ENCODE data around the gene NPR2. TPM values are rescaled to one million over a fixed set of nuclear protein-coding genes. Genes with fewer than 3 reads are reported as not detected.
A peak's percentile ranks its signal among the peaks of the same experiment; 100 is the strongest.

Gene NPR2
- total RNA-seq, 1 experiment from 2014 or later = 3.9 TPM

GRCh38 chr9:35798658-35799374 lies 7.4 kb downstream of the NPR2 start:
- Histone ChIP-seq H3K27me3 (replicated peaks) (no peaks in the 10 kb centered on the region), H3K36me3 (0 out of 2 replicates have a peak, but pooled peaks cover 3% of the 10 kb centered on the region), H3K4me1 (replicated peaks) (peaks cover 55% of the 10 kb centered on the region), H3K27ac (peak overlapping the region; percentile 49), H3K4me3 (no peak overlapping the region), H3K9me3 (replicated peaks) (no peaks in the 10 kb centered on the region)
- peak; percentile 61 to 80 for DNase-seq (ENCODE audit: low read depth in 1 of 2, low spot score in 2 of 2)

- Histone ChIP-seq H3K9me3 (replicated peaks) (no peaks in the 10 kb centered on the region), H3K27me3 (replicated peaks) (no peaks in the 10 kb centered on the region), H3K4me1 (replicated peaks) (peaks cover 38% of the 10 kb centered on the region), H3K4me3 (no peak overlapping the region), H3K27ac (no peak overlapping the region), H3K36me3 (0 out of 2 replicates have a peak, but pooled peaks cover 3% of the 10 kb centered on the region)
- no peak for DNase-seq (ENCODE audit: low read depth in 1 of 2, low spot score in 2 of 2)
Observed at GRCh38 chr9:35800530-35800929, 9.1 kb downstream of the NPR2 start.

- Histone ChIP-seq H3K27me3 (replicated peaks) (no peaks in the 10 kb centered on the region), H3K27ac (no peak overlapping the region), H3K4me3 (no peak overlapping the region), H3K4me1 (replicated peaks) (peaks cover 28% of the 10 kb centered on the region), H3K9me3 (replicated peaks) (no peaks in the 10 kb centered on the region), H3K36me3 (0 out of 2 replicates have a peak, but pooled peaks cover 3% of the 10 kb centered on the region)
- DNase-seq (ENCODE audit: low read depth in 1 of 2, low spot score in 2 of 2) = no peak
Observed at GRCh38 chr9:35801328-35802128, 10.1 kb downstream of the NPR2 start.

- no peaks in the 10 kb centered on the region for H3K27me3 ChIP-seq (replicated peaks)
- no peak for DNase-seq (ENCODE audit: low read depth in 1 of 2, low spot score in 2 of 2)
- H3K27ac ChIP-seq = no peak overlapping the region
- H3K4me1 ChIP-seq (replicated peaks) = no peaks in the 10 kb centered on the region
- no peaks in the 10 kb centered on the region for H3K9me3 ChIP-seq (replicated peaks)
- H3K4me3 ChIP-seq = no peak overlapping the region
- 0 out of 2 replicates have a peak, but pooled peaks cover 3% of the 10 kb centered on the region for H3K36me3 ChIP-seq
Observed at GRCh38 chr9:35806101-35806500, 14.7 kb downstream of the NPR2 start.

GRCh38 chr9:35808433-35808832 lies 17.0 kb downstream of the NPR2 start:
- Histone ChIP-seq H3K36me3 (no peaks in the 10 kb centered on the region; the same call in 1 of the 2 replicates), H3K9me3 (replicated peaks) (no peaks in the 10 kb centered on the region), H3K27me3 (replicated peaks) (no peaks in the 10 kb centered on the region), H3K27ac (no peak overlapping the region), H3K4me3 (no peak overlapping the region), H3K4me1 (replicated peaks) (peaks cover 14% of the 10 kb centered on the region)
- no peak for DNase-seq (ENCODE audit: low read depth in 1 of 2, low spot score in 2 of 2)

GRCh38 chr9:35810122-35810521 lies 18.7 kb downstream of the NPR2 start:
- Histone ChIP-seq H3K36me3 (peaks cover 3% of the 10 kb centered on the region; the same call in 1 of the 2 replicates), H3K9me3 (replicated peaks) (no peaks in the 10 kb centered on the region), H3K27me3 (replicated peaks) (no peaks in the 10 kb centered on the region), H3K4me3 (no peak overlapping the region), H3K4me1 (replicated peaks) (peaks cover 21% of the 10 kb centered on the region), H3K27ac (no peak overlapping the region)
- DNase-seq (ENCODE audit: low read depth in 1 of 2, low spot score in 2 of 2) = no peak

GRCh38 chr9:35811381-35812024 lies 20.1 kb downstream of the NPR2 start:
- Histone ChIP-seq H3K27me3 (replicated peaks) (no peaks in the 10 kb centered on the region), H3K4me1 (replicated peaks) (peaks cover 21% of the 10 kb centered on the region), H3K27ac (no peak overlapping the region), H3K4me3 (peak overlapping the region; percentile 35), H3K9me3 (replicated peaks) (no peaks in the 10 kb centered on the region), H3K36me3 (peaks cover 3% of the 10 kb centered on the region; the same call in 1 of the 2 replicates)
- DNase-seq (ENCODE audit: low read depth in 1 of 2, low spot score in 2 of 2) = no peak

DNA sequence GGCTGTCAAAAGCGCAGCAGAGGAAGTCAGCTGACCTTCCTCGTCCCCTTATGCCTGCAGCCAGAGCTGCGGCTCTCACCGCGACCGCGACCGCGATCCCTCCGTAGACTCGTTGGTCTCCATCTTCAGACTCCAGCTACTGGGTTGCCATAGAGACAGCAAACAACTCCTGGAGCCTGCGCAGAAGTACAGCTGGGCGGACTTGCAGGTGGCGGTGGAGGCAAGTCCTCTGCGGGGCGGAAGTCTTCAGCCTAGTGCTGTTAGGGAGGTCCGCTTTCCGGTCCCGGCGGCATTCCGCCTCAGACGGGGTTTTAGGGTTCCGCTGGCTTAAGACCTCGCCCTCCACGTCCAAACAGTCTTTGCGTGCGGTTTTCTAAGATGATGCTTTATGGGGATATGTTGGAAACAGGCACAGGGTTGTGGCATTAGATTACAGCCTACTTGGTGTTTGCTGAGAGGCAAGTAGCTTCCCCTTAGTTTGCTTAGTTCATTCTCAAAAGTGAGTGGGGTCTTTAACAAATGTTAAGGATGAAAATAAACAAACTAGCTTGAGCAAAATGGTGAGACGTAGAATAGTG lies 20.7 kb downstream of the NPR2 start, which contains the start of gene SPAG8:
SPAG8 (minus strand) TSS at position 238 of the 578 bp plus-strand sequence; CDS start at position 123, 115 bp downstream.
- Histone ChIP-seq H3K4me3 (peak within 1 kb of the TSS; percentile 35), H3K9me3 (replicated peaks) (no peaks in the 10 kb centered on the region), H3K36me3 (peaks cover 3% of the 10 kb centered on the region; the same call in 1 of the 2 replicates), H3K27ac (no peak within 1 kb of the TSS), H3K4me1 (replicated peaks) (peaks cover 21% of the 10 kb centered on the region), H3K27me3 (replicated peaks) (no peaks in the 10 kb centered on the region)
- peak; percentile 65 to 90 for DNase-seq (ENCODE audit: low read depth in 1 of 2, low spot score in 2 of 2)

DNA sequence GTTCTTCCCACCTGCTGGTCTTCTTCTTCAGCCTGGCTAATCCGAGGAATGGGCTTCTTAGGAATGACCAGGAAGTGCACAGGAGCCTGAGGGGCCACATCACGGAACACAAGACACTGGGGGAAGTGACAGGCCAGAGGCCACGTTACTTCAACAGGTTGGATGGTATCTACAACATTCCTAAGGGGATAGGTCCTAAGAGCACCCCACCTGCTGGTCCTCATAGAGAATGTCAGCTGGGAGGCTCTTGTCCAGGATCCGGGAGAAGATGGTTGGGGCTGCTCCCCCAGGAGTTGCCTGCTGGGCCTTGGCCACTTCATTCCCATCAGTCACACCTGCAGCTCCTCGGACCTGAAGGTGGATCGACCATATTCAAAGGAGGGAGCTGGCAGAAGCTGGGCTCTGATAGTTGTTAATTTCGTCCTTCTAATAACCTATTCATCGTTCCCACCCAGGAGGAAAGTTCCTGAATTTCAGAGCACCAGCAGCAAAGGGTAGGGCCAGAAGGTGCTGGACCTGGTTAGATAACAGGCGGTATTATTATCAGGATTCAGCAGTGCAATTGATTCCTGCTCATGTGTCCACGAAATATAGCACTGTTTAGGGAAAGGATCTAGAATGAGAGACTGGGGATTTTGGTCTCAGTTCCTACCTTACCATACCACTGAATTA lies 22.2 kb downstream of the NPR2 start:
- H3K36me3 ChIP-seq = peaks cover 3% of the 10 kb centered on the region; the same call in 1 of the 2 replicates
- H3K9me3 ChIP-seq (replicated peaks) = no peaks in the 10 kb centered on the region
- peaks cover 21% of the 10 kb centered on the region for H3K4me1 ChIP-seq (replicated peaks)
- no peak overlapping the region for H3K27ac ChIP-seq
- H3K4me3 ChIP-seq = no peak overlapping the region; the same call in 1 of the 2 replicates
- no peak for DNase-seq (ENCODE audit: low read depth in 1 of 2, low spot score in 2 of 2)
- no peaks in the 10 kb centered on the region for H3K27me3 ChIP-seq (replicated peaks)

GRCh38 chr9:35814106-35814840 lies 22.9 kb downstream of the NPR2 start:
- peak overlapping the region; percentile 78 for H3K4me3 ChIP-seq
- H3K36me3 ChIP-seq = peaks cover 3% of the 10 kb centered on the region; the same call in 1 of the 2 replicates
- peak in 1 of 2 experiments; percentile 48 for DNase-seq (ENCODE audit: low read depth in 1 of 2, low spot score in 2 of 2)
- H3K9me3 ChIP-seq (replicated peaks) = no peaks in the 10 kb centered on the region
- H3K4me1 ChIP-seq (replicated peaks) = peaks cover 21% of the 10 kb centered on the region
- H3K27me3 ChIP-seq (replicated peaks) = no peaks in the 10 kb centered on the region
- peak overlapping the region; percentile 48 for H3K27ac ChIP-seq

DNA sequence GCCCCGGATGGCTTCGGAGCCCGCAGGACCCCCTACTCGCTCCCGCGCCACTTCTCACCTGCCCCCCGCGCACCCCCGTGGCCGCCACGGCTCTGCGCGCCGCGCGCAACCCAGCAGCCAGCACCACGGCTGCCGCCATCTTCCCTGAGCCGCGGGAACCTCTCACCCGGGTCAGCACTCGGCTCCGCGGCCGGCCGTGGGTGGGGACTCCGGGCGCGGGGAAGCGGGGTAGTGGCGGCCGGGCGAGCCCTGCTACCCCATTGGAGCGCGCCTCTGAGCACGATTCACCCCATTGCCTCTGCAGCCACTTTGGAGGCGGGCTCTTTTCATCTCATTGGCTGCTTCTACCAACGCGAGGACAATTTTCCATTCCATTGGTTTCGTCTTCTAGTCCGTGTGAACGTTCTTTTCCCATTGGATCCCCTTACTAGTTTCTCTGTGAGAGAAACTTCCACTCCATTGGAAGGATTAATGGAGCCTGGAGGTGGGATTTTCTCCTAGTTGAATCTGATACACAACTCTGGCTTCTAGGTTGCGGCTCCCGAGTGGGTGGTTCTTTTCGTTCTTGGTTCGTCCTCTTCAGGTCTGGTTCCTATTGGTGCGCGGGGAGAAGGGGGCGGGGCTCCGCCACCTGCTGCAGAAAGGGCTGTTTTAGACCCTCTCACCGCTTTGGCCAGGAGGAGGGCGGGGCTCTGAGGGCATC lies 23.6 kb downstream of the NPR2 start, which contains the start of gene HINT2:
HINT2 (minus strand) TSS at position 202 of the 703 bp plus-strand sequence; CDS start at position 139, 63 bp downstream.
- DNase-seq (ENCODE audit: low read depth in 1 of 2, low spot score in 2 of 2) = peak; percentile 89 to 92
- Histone ChIP-seq H3K36me3 (peaks cover 3% of the 10 kb centered on the region; the same call in 1 of the 2 replicates), H3K27ac (peak within 1 kb of the TSS; percentile 48), H3K9me3 (replicated peaks) (no peaks in the 10 kb centered on the region), H3K4me3 (peak within 1 kb of the TSS; percentile 78), H3K27me3 (replicated peaks) (no peaks in the 10 kb centered on the region), H3K4me1 (replicated peaks) (peaks cover 21% of the 10 kb centered on the region)

GRCh38 chr9:35816708-35817107 lies 25.3 kb downstream of the NPR2 start:
- no peaks in the 10 kb centered on the region for H3K27me3 ChIP-seq (replicated peaks)
- peaks cover 3% of the 10 kb centered on the region; the same call in 1 of the 2 replicates for H3K36me3 ChIP-seq

More at GRCh38 chr9:35816708-35817107, 25.3 kb downstream of the NPR2 start:
- Histone ChIP-seq H3K9me3 (replicated peaks) (no peaks in the 10 kb centered on the region), H3K27ac (no peak overlapping the region), H3K4me1 (replicated peaks) (peaks cover 17% of the 10 kb centered on the region), H3K4me3 (no peak overlapping the region)
- no peak for DNase-seq (ENCODE audit: low read depth in 1 of 2, low spot score in 2 of 2)
